Measurements from ENCODE around the gene KRT13.

DNA sequence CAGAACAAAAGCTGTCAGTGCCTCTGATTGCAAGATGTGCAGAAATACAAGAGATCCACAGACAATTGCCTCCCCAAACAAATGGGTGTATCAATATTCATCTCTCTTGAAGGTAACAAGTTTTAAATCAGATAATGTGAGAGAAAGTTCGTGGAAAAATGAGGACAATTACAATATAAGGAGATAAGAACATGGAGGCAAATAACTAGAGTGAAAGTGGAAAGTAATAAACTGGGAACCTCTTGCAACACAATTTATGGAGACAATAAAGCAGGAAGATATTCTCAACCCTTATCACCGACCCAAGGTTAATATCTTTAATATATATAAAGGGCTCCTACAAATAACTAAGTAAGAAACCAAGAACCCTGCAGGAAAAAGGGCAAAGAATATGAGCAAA is 36.9 kb upstream of the KRT13 start:
- TF ChIP-seq POLR2A (IDR thresholded peaks at IDR 0.05; ENCODE audit: low read depth, low read length) = no peak
- TF ChIP-seq POLR2AphosphoS5 (IDR thresholded peaks at IDR 0.05; ENCODE audit: low read depth, low read length) = no peak

Measured in GM12892 (cell line).